ENCODE measurements around the gene PXDC1.
"Not testable (repeated sequence)": the region's sequence is repeated elsewhere in the genome, so short reads cannot be mapped to it uniquely, and the experiment has no call there.

PXDC1 gene

DNA sequence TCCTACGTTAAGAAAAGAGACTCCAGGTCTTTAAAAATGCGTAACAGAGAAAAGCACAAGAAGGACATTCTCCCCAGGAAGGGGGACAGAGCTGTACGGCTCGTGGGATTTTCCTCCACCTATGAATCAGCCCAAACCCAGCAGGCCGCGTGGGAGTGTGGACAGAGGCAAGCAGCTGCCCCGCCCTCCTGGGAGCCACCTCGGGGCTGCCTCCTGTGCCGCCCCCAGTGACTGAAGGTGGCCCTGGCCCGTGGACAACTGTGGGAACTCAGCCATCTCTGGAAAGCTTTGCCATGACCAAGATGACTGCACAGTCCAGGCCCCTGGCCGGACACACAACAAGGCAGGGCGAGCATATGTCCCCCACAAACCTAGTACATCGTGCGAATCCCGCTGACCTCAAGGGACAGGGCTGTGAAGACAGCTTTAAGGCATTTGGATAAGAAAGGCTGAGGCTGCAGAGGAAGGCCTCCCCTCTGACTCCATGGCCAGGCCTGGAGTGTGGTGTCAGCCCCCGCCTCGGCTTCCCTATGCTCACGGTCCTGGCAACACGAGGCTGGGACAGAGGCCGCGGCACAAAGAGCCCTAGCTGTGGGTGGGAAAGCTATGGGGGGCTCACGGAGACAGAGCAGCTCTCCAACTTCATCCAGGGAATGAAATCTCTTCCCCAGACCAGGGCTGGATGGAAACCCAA lies 26.9 kb downstream of the PXDC1 start:
- H3K36me3 Mint-ChIP-seq = peaks cover 5% of the 10 kb centered on the region
- H3K9me3 Mint-ChIP-seq = no peaks in the 10 kb centered on the region
- ATAC-seq = no peak
- H3K4me1 Mint-ChIP-seq = no peaks in the 10 kb centered on the region
- H3K4me3 Mint-ChIP-seq = no peak overlapping the region
- H3K27ac Mint-ChIP-seq = no peak overlapping the region
- no peak for DNase-seq (ENCODE audit: low spot score in 2 of 2)

GRCh38 chr6:3723966-3724365 lies 27.5 kb downstream of the PXDC1 start:
- no peaks in the 10 kb centered on the region for H3K9me3 Mint-ChIP-seq
- no peak for DNase-seq (ENCODE audit: low spot score in 2 of 2)
- ATAC-seq = no peak
- H3K36me3 Mint-ChIP-seq = peaks cover 5% of the 10 kb centered on the region
- H3K4me1 Mint-ChIP-seq = no peaks in the 10 kb centered on the region
- no peak overlapping the region for H3K4me3 Mint-ChIP-seq
- no peak overlapping the region for H3K27ac Mint-ChIP-seq

DNA sequence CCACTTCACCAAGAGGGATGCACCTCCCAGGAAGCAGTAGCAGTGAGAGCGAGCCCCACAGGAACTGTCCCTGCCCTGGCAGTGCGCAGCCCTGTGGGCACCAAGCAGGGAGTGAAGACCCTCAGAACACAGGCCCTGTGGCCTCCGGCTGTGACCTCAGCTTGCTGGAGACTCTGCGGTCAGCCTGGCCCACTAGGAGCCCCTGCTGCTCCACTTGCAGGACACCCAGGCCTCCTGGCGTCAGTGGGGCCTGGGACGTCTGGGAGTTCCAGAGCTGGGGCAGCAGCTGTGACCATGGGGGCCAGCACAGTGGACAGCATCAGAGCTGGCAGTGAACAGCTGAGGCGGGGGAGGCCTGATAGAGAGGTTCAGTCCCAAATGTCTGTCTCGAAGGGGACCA lies 28.3 kb downstream of the PXDC1 start:
- Mint-ChIP-seq H3K4me1 (no peaks in the 10 kb centered on the region), H3K4me3 (no peak overlapping the region), H3K27ac (no peak overlapping the region), H3K9me3 (no peaks in the 10 kb centered on the region), H3K36me3 (peaks cover 5% of the 10 kb centered on the region)
- DNase-seq (ENCODE audit: low spot score in 2 of 2) (no peak), ATAC-seq (no peak)

- peak overlapping the region; percentile 32 for H3K27ac Mint-ChIP-seq
- ATAC-seq (no peak), DNase-seq (ENCODE audit: low spot score in 2 of 2) (no peak)
- no peaks in the 10 kb centered on the region for H3K4me1 Mint-ChIP-seq
- peaks cover 5% of the 10 kb centered on the region for H3K36me3 Mint-ChIP-seq
- H3K4me3 Mint-ChIP-seq = no peak overlapping the region
- no peaks in the 10 kb centered on the region for H3K9me3 Mint-ChIP-seq
These were observed 28.7 kb downstream of the PXDC1 start for GRCh38 chr6:3722785-3723184.

DNA sequence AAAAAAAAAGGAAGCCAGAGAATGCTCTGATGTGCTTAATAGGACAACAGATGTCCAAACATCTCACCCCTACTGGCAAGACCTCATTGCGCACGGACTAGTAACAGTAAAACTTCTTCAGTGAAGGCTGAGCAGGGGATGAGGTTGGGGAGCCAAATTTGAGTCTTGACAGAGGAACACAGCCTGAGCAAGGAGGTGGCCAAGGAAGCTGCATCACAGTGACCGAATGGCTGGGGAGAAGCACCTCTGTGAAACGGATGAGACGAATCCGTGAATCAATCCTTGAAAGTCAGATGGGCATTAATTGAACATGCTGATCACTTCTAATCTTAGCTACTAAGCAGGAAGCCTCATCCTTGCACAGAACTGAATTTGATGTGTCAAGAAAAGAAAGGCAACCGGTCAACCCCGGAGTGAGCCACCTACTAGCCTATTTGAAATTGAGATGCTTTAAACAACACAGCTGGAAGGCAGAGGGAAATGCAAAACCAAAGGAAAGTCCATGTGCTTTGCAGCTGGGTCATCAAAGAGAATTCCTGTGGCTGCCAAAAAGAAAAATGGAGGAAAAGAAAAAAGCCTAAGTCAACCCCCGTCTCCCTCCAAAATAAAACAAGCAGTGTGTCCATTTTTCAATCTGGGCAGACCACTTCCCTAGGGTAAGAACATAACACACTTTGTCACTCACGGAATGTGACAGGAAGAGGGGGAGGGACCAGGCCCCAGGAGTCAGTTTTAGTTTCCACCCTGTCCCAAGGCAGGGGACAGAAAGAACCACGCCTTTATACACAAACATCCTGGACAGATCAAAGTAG lies 29.5 kb downstream of the PXDC1 start:
- ATAC-seq (no peak), DNase-seq (ENCODE audit: low spot score in 2 of 2) (no peak)
- no peaks in the 10 kb centered on the region for H3K9me3 Mint-ChIP-seq

GRCh38 chr6:3720770-3721169 lies 30.7 kb downstream of the PXDC1 start:
- not testable (repeated sequence) for H3K27ac Mint-ChIP-seq; DNase-seq (ENCODE audit: low spot score in 2 of 2); H3K9me3 Mint-ChIP-seq; H3K4me3 Mint-ChIP-seq; H3K4me1 Mint-ChIP-seq; H3K36me3 Mint-ChIP-seq; ATAC-seq

More for the DNA sequence above, 29.5 kb downstream of the PXDC1 start:
- Mint-ChIP-seq H3K36me3 (peaks cover 5% of the 10 kb centered on the region), H3K27ac (no peak overlapping the region), H3K4me1 (no peaks in the 10 kb centered on the region), H3K4me3 (no peak overlapping the region)

- Mint-ChIP-seq H3K27ac (no peak overlapping the region), H3K4me3 (peak overlapping the region; percentile 13), H3K36me3 (peaks cover 5% of the 10 kb centered on the region), H3K4me1 (no peaks in the 10 kb centered on the region), H3K9me3 (no peaks in the 10 kb centered on the region)
- DNase-seq (ENCODE audit: low spot score in 2 of 2) (no peak), ATAC-seq (no peak)
These were observed 31.8 kb downstream of the PXDC1 start for GRCh38 chr6:3719462-3720308.

- H3K36me3 Mint-ChIP-seq = peaks cover 5% of the 10 kb centered on the region
- no peak for ATAC-seq
- H3K4me3 Mint-ChIP-seq = no peak overlapping the region
- no peak overlapping the region for H3K27ac Mint-ChIP-seq
- no peaks in the 10 kb centered on the region for H3K4me1 Mint-ChIP-seq
- H3K9me3 Mint-ChIP-seq = no peaks in the 10 kb centered on the region
- no peak for DNase-seq (ENCODE audit: low spot score in 2 of 2)
These were observed 33.1 kb downstream of the PXDC1 start for GRCh38 chr6:3718407-3718806.

GRCh38 chr6:3715285-3715684 lies 36.2 kb downstream of the PXDC1 start:
- H3K27ac Mint-ChIP-seq = no peak overlapping the region

GRCh38 chr6:3714768-3715167 lies 36.7 kb downstream of the PXDC1 start:
- DNase-seq (ENCODE audit: low spot score in 2 of 2) (no peak), ATAC-seq (no peak)
- H3K9me3 Mint-ChIP-seq = no peaks in the 10 kb centered on the region
- H3K4me1 Mint-ChIP-seq = no peaks in the 10 kb centered on the region
- H3K4me3 Mint-ChIP-seq = no peak overlapping the region
- no peaks in the 10 kb centered on the region for H3K36me3 Mint-ChIP-seq
- H3K27ac Mint-ChIP-seq = no peak overlapping the region

More at GRCh38 chr6:3715285-3715684, 36.2 kb downstream of the PXDC1 start:
- Mint-ChIP-seq H3K9me3 (no peaks in the 10 kb centered on the region), H3K4me1 (no peaks in the 10 kb centered on the region), H3K36me3 (no peaks in the 10 kb centered on the region), H3K4me3 (no peak overlapping the region)
- ATAC-seq = no peak
- DNase-seq (ENCODE audit: low spot score in 2 of 2) = no peak

DNA sequence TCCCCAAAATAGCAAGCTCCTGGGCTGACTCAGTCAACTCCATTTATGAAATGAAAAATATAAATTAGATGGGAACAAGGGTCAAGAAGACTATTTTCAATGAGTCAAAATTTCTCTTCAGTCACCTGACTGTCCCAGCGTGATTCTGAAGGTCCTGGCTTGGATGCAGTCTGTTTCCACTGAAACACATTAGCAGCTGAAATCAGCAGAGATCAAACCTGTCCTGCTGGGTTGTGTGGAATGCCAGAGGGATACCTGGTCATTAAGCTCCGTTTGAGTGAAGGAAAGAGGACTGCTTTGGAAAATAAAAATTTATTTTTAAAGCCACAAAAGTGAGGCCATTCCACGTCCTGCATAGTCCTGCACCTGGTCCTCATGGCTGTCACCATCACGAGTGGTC lies 37.4 kb downstream of the PXDC1 start:
- no peaks in the 10 kb centered on the region for H3K4me1 Mint-ChIP-seq
- no peaks in the 10 kb centered on the region for H3K36me3 Mint-ChIP-seq
- no peak overlapping the region for H3K4me3 Mint-ChIP-seq
- no peak for ATAC-seq
- DNase-seq (ENCODE audit: low spot score in 2 of 2) = no peak
- no peak overlapping the region for H3K27ac Mint-ChIP-seq
- no peaks in the 10 kb centered on the region for H3K9me3 Mint-ChIP-seq

GRCh38 chr6:3712827-3713665 lies 38.5 kb downstream of the PXDC1 start:
- Mint-ChIP-seq H3K27ac (no peak overlapping the region), H3K4me1 (no peaks in the 10 kb centered on the region), H3K9me3 (no peaks in the 10 kb centered on the region), H3K4me3 (no peak overlapping the region), H3K36me3 (no peaks in the 10 kb centered on the region)
- DNase-seq (ENCODE audit: low spot score in 2 of 2) = no peak
- ATAC-seq = no peak

- H3K36me3 Mint-ChIP-seq = no peaks in the 10 kb centered on the region
- no peaks in the 10 kb centered on the region for H3K4me1 Mint-ChIP-seq
- no peaks in the 10 kb centered on the region for H3K9me3 Mint-ChIP-seq
- H3K27ac Mint-ChIP-seq = no peak overlapping the region
- no peak for ATAC-seq
- DNase-seq (ENCODE audit: low spot score in 2 of 2) = no peak
- no peak overlapping the region for H3K4me3 Mint-ChIP-seq
These were observed 39.7 kb downstream of the PXDC1 start for GRCh38 chr6:3711776-3712175.

GRCh38 chr6:3710403-3710802 lies 41.1 kb downstream of the PXDC1 start:
- ATAC-seq = no peak
- H3K4me3 Mint-ChIP-seq = no peak overlapping the region
- no peak overlapping the region for H3K27ac Mint-ChIP-seq
- H3K36me3 Mint-ChIP-seq = no peaks in the 10 kb centered on the region
- H3K4me1 Mint-ChIP-seq = no peaks in the 10 kb centered on the region
- DNase-seq (ENCODE audit: low spot score in 2 of 2) = no peak
- no peaks in the 10 kb centered on the region for H3K9me3 Mint-ChIP-seq

DNA sequence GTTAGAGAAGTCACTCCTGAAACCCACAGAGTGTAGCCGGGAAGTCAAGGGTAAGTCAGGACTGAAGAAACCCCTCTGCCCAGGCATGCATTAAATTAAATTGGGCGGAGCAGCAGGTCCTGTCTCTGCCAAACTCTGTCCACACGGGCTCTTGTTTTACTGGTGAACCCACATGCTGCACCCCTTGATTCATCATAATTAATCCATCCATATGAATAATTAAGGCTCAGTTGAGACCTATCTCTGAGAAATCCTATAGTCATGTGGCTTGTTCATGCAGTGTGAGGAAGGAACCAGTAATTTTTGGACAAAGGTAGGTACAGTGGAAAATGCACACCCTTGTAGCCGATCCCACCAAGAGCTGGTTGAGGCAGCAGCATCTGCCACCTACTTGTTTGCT lies 43.0 kb downstream of the PXDC1 start:
- Mint-ChIP-seq H3K4me3 (no peak overlapping the region), H3K9me3 (no peaks in the 10 kb centered on the region), H3K4me1 (no peaks in the 10 kb centered on the region), H3K27ac (no peak overlapping the region), H3K36me3 (no peaks in the 10 kb centered on the region)
- DNase-seq (ENCODE audit: low spot score in 2 of 2) (no peak), ATAC-seq (no peak)
